ENCODE data around the gene DDHD1. TPM values are rescaled to one million over a fixed set of nuclear protein-coding genes. Genes with fewer than 3 reads are reported as not detected.
"Not testable (repeated sequence)": the region's sequence is repeated elsewhere in the genome, so short reads cannot be mapped to it uniquely, and the experiment has no call there.

The DDHD1 gene
- total RNA-seq, 6 experiments from 2014 or later = 2.7 to 8.4 (median 6.0) TPM

- Histone ChIP-seq H3K27ac (no peak overlapping the region), H3K4me1 (no peaks in the 10 kb centered on the region), H3K27me3 (no peaks in the 10 kb centered on the region), H3K36me3 (no peaks in the 10 kb centered on the region), H3K9me3 (no peaks in the 10 kb centered on the region), H3K4me3 (no peak overlapping the region)
- DNase-seq (no peak), ATAC-seq (peak in 2 of 4 donors; percentile 38 to 52)
- intact Hi-C loops (cut with DNase I) = no loop called here
- 8% methylated on average over 1 of the region's 1 CpG for WGBS (ENCODE audit: insufficient coverage, low coverage, low lambda C conversion rate, missing lambda C conversion rate)
- TF ChIP-seq CTCF (IDR thresholded peaks at IDR 0.05) (no peak), POLR2A (IDR thresholded peaks at IDR 0.05) (no peak)
These were observed 59.9 kb downstream of the DDHD1 start for GRCh38 chr14:53093206-53093605.

GRCh38 chr14:53090853-53091252, 62.3 kb downstream of the DDHD1 start:
- intact Hi-C loops (cut with DNase I) = no loop called here

GRCh38 chr14:53084954-53085353, 68.2 kb downstream of the DDHD1 start:
- DNase-seq; H3K4me3 ChIP-seq; H3K4me1 ChIP-seq; H3K36me3 ChIP-seq; H3K9me3 ChIP-seq; ATAC-seq; H3K27me3 ChIP-seq; H3K27ac ChIP-seq; intact Hi-C loops (cut with DNase I): not testable (repeated sequence)
- 90% methylated on average over 2 of the region's 7 CpGs for WGBS (ENCODE audit: insufficient coverage, low coverage, low lambda C conversion rate, missing lambda C conversion rate)

More at GRCh38 chr14:53090853-53091252, 62.3 kb downstream of the DDHD1 start:
- Histone ChIP-seq H3K4me1 (no peaks in the 10 kb centered on the region), H3K4me3 (no peak overlapping the region), H3K27me3 (no peaks in the 10 kb centered on the region), H3K9me3 (no peaks in the 10 kb centered on the region), H3K36me3 (no peaks in the 10 kb centered on the region), H3K27ac (no peak overlapping the region)
- DNase-seq (no peak), ATAC-seq (no peak)
- WGBS (ENCODE audit: insufficient coverage, low coverage, low lambda C conversion rate, missing lambda C conversion rate) = 94% methylated on average over 2 of the region's 2 CpGs
- TF ChIP-seq POLR2A (IDR thresholded peaks at IDR 0.05) = no peak

- 100% methylated on average over 1 of the region's 1 CpG for WGBS (ENCODE audit: insufficient coverage, low coverage, low lambda C conversion rate, missing lambda C conversion rate)
- intact Hi-C loops (cut with DNase I) = no loop called here
- Histone ChIP-seq H3K27ac (no peak overlapping the region), H3K4me1 (no peaks in the 10 kb centered on the region), H3K27me3 (no peaks in the 10 kb centered on the region), H3K4me3 (no peak overlapping the region), H3K36me3 (no peaks in the 10 kb centered on the region), H3K9me3 (no peaks in the 10 kb centered on the region)
- no peak for TF ChIP-seq CTCF (IDR thresholded peaks at IDR 0.05)
- TF ChIP-seq POLR2A (IDR thresholded peaks at IDR 0.05) = no peak
- ATAC-seq (no peak), DNase-seq (no peak)
These were observed 88.6 kb downstream of the DDHD1 start for GRCh38 chr14:53064475-53064874.

GRCh38 chr14:53062856-53063255, 90.3 kb downstream of the DDHD1 start:
- no peaks in the 10 kb centered on the region for H3K9me3 ChIP-seq
- H3K36me3 ChIP-seq = no peaks in the 10 kb centered on the region
- DNase-seq (no peak), ATAC-seq (no peak)
- TF ChIP-seq CTCF (IDR thresholded peaks at IDR 0.05) (no peak), POLR2A (IDR thresholded peaks at IDR 0.05) (no peak)
- intact Hi-C loops (cut with DNase I) = no loop called here
- no peaks in the 10 kb centered on the region for H3K4me1 ChIP-seq
- H3K27me3 ChIP-seq = no peaks in the 10 kb centered on the region
- no peak overlapping the region for H3K27ac ChIP-seq
- WGBS (ENCODE audit: insufficient coverage, low coverage, low lambda C conversion rate, missing lambda C conversion rate) = 73% methylated on average over 8 of the region's 8 CpGs
- no peak overlapping the region for H3K4me3 ChIP-seq

GRCh38 chr14:53060046-53060445, 93.1 kb downstream of the DDHD1 start:
- Histone ChIP-seq H3K27ac (no peak overlapping the region), H3K4me1 (no peaks in the 10 kb centered on the region), H3K4me3 (no peak overlapping the region), H3K9me3 (no peaks in the 10 kb centered on the region), H3K36me3 (no peaks in the 10 kb centered on the region), H3K27me3 (no peaks in the 10 kb centered on the region)
- DNase-seq = no peak
- intact Hi-C loops (cut with DNase I) = no loop called here
- WGBS (ENCODE audit: insufficient coverage, low coverage, low lambda C conversion rate, missing lambda C conversion rate) = 57% methylated on average over 1 of the region's 1 CpG
- TF ChIP-seq POLR2A (IDR thresholded peaks at IDR 0.05) (no peak), CTCF (IDR thresholded peaks at IDR 0.05) (no peak)
- ATAC-seq = no peak

All from right lobe of liver (tissue), 6 donors.